Right atrium auricular region (tissue), 2 donors: ENCODE measurements around the gene TXNDC2. TPM values are rescaled to one million over a fixed set of nuclear protein-coding genes. Genes with fewer than 3 reads are reported as not detected.

Experiments used
- DNase-seq: peaks from one replicate; pipeline ENCODE4 v3.0.0-alpha.2; 2019; ENCODE audit warnings: low spot score
- H3K27ac ChIP-seq, 2 donors: fragments of 200-600 bp; sonication (generic); 1 replicate in 1 of 2; 2 replicates in 1 of 2; pipeline ENCODE4 v1.5.1; 2016 to 2019
- H3K27me3 ChIP-seq, 2 donors: fragments of 200-600 bp; sonication (generic); one replicate each; pipeline versions ENCODE4 v1.5.1 to v1.6.0; 2017 to 2019
- H3K36me3 ChIP-seq: fragments of 200-600 bp; sonication (generic); one replicate; pipeline ENCODE4 v1.5.1; 2016
- H3K4me1 ChIP-seq, 2 donors: fragments of 200-600 bp; sonication (generic); one replicate each; pipeline versions ENCODE4 v1.5.1 to v1.6.0; 2017 to 2019
- H3K4me3 ChIP-seq, 2 donors: fragments of 200-600 bp; sonication (generic); 1 replicate in 1 of 2; 2 replicates in 1 of 2; pipeline ENCODE4 v1.5.1; 2017 to 2019; ENCODE audit warnings: mild to moderate bottlenecking in 1 of 2, moderate library complexity in 1 of 2
- H3K9me3 ChIP-seq, 2 donors: fragments of 200-600 bp; sonication (generic); one replicate each; pipeline ENCODE4 v1.5.1; 2019
- CTCF ChIP-seq, 2 donors: fragments of 200-600 bp; sonication (generic); IDR thresholded peaks; one replicate each; pipeline ENCODE4 v1.5.1; 2019; ENCODE audit warnings: antibody characterized with exemption in 2 of 2
- total RNA-seq, 2 donors: library from RNA; depleted of rRNA; stranded (reverse); fragments of >200 nt; gene quantifications; one replicate each; pipeline ENCODE4 v1.1.0, GENCODE V29; 2016

The TXNDC2 gene
- total RNA-seq, 2 donors from 2014 or later, result not detected

GRCh38 chr18:9933865-9934264, 48.1 kb downstream of the TXNDC2 start:
- H3K36me3 ChIP-seq, result peaks cover 55% of the 10 kb centered on the region
- no peaks in the 10 kb centered on the region for H3K27me3 ChIP-seq
- peaks cover 0 to 41% of the 10 kb centered on the region in 2 donors for H3K4me1 ChIP-seq
- no peak for TF ChIP-seq CTCF (IDR thresholded peaks at IDR 0.05)
- H3K27ac ChIP-seq, result no peak overlapping the region
- H3K9me3 ChIP-seq, result no peaks in the 10 kb centered on the region
- no peak overlapping the region for H3K4me3 ChIP-seq
- no peak for DNase-seq

- H3K36me3 ChIP-seq, result peaks cover 58% of the 10 kb centered on the region
- H3K9me3 ChIP-seq, result no peaks in the 10 kb centered on the region
- no peak for DNase-seq
- peaks cover 0 to 37% of the 10 kb centered on the region in 2 donors for H3K4me1 ChIP-seq
- TF ChIP-seq CTCF (IDR thresholded peaks at IDR 0.05), result no peak
- H3K27ac ChIP-seq, result no peak overlapping the region
- no peak overlapping the region for H3K4me3 ChIP-seq
- H3K27me3 ChIP-seq, result no peaks in the 10 kb centered on the region
Observed at GRCh38 chr18:9934274-9934673, 48.5 kb downstream of the TXNDC2 start.

Other genes starting within 250 kb of the TXNDC2 start
- gene RAB31, start 177.7 kb upstream of the TXNDC2 start, total RNA-seq, result 10 to 100 TPM in 1 of 2 donors, 1 to 10 TPM in 1; 9.9 to 29.2 TPM
- 100 to 1,000 TPM; 213 to 227 TPM for gene VAPA, start 28.0 kb downstream of the TXNDC2 start, total RNA-seq